Breast epithelium (tissue), 3 donors: Measurements from ENCODE around the gene GCH1.

Source experiments
- CTCF ChIP-seq, 3 donors: fragments of 450-650 bp; IDR thresholded peaks; one replicate each; pipeline ENCODE4 v1.5.1; 2016 to 2017; ENCODE audit warnings: antibody characterized with exemption in 3 of 3, mild to moderate bottlenecking in 3 of 3, moderate library complexity in 3 of 3
- POLR2A ChIP-seq: fragments of 450-650 bp; IDR thresholded peaks from one replicate; pipeline ENCODE4 v1.6.1; 2016; ENCODE audit warnings: antibody characterized with exemption, mild to moderate bottlenecking, moderate library complexity
- POLR2AphosphoS5 ChIP-seq, 3 donors: sonication (generic); formaldehyde crosslinking; IDR thresholded peaks; one replicate each; pipeline ENCODE4 v1.6.1; 2017; ENCODE audit warnings: antibody characterized with exemption in 3 of 3

DNA sequence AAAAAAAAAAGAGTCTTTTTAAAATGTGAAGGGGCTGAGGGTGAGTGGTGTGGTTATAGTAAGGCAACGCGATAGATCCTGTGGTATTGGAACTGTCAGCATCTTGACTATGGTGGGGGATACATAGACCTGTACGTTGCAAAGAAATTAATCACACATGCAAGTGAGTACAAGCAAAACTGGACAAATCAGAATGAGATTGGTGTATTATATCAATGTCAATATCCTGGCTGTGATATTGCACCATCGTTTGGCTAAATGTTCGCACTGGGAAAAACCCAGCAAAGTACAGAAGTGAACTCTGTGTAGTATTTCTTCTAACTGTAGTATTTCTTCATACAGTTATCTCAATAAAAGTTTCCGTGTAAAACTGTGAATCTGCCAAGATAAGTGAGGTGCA lies 67.9 kb downstream of the GCH1 start:
- no peak for TF ChIP-seq POLR2A
- no peak for TF ChIP-seq CTCF (IDR thresholded peaks at IDR 0.05)
- no peak for TF ChIP-seq POLR2AphosphoS5 (IDR thresholded peaks at IDR 0.05)
